IMR-90 (cell line): ENCODE measurements around the gene C11orf21.

ENCODE experiments used
- CEBPB ChIP-seq: IDR thresholded peaks from 2 replicates; pipeline ENCODE4 v1.6.1; 2012; ENCODE audit warnings: low read depth, low read length, improper control_type of control experiment
- CTCF ChIP-seq: conservative IDR thresholded peaks from 2 replicates; pipeline ENCODE4 v1.5.1; 2012; ENCODE audit warnings: mild to moderate bottlenecking, low read depth, low read length, improper control_type of control experiment
- MAZ ChIP-seq: IDR thresholded peaks from 2 replicates; pipeline ENCODE4 v1.6.1; 2012; ENCODE audit warnings: low read depth, mild to moderate bottlenecking, low read length, improper control_type of control experiment, moderate library complexity, borderline replicate concordance
- POLR2A ChIP-seq: IDR thresholded peaks from 2 replicates; pipeline ENCODE4 v1.6.1; 2012; ENCODE audit warnings: mild to moderate bottlenecking, low read depth, low read length
- RCOR1 ChIP-seq: IDR thresholded peaks from 2 replicates; pipeline ENCODE4 v1.6.1; 2012; ENCODE audit warnings: mild to moderate bottlenecking, low read length, improper control_type of control experiment; ENCODE audit not compliant: insufficient replicate concordance
- SMC3 ChIP-seq: fragments of 150-350 bp; IDR thresholded peaks from 2 replicates; pipeline ENCODE4 v1.6.1; 2016; ENCODE audit warnings: low read depth, mild to moderate bottlenecking, antibody characterized with exemption, low read length, moderate library complexity
- USF2 ChIP-seq: fragments of 150-350 bp; IDR thresholded peaks from 2 replicates; pipeline ENCODE4 v1.6.1; 2017; ENCODE audit warnings: mild to moderate bottlenecking, antibody characterized with exemption, low read length, low read depth

GRCh38 chr11:2271327-2272227 is 30.1 kb downstream of the C11orf21 start:
- TF ChIP-seq CTCF = no peak
- no peak for TF ChIP-seq SMC3
- TF ChIP-seq CEBPB = no peak
- no peak for TF ChIP-seq USF2
- no peak for TF ChIP-seq POLR2A
- no peak for TF ChIP-seq MAZ
- no peak for TF ChIP-seq RCOR1
